Neutrophil (primary cell): ENCODE results near the gene ACBD6.
A peak's percentile ranks its signal among the peaks of the same experiment; 100 is the strongest.

Experiments used
- H3K27ac ChIP-seq: fragments of 200-600 bp; sonication (generic); 2 replicates; pipeline ENCODE4 v1.5.1; 2016; ENCODE audit warnings: mild to moderate bottlenecking, moderate library complexity
- H3K27me3 ChIP-seq: fragments of 200-600 bp; sonication (generic); 2 replicates; pipeline ENCODE4 v1.6.0; 2016; ENCODE audit warnings: mild to moderate bottlenecking
- H3K36me3 ChIP-seq: fragments of 200-600 bp; sonication (generic); 2 replicates; pipeline ENCODE4 v1.5.1; 2017
- H3K4me1 ChIP-seq, 2 experiments: fragments of 200-600 bp in 1 of 2; sonication (generic) in 1 of 2; 1 replicate in 1 of 2; 2 replicates in 1 of 2; pipeline versions ENCODE4 v1.5.1 to v1.6.1; 2013 to 2016; ENCODE audit warnings: low read depth in 1 of 2, low read length in 1 of 2, mild to moderate bottlenecking in 1 of 2, moderate library complexity in 1 of 2; ENCODE audit not compliant: control insufficient read depth in 1 of 2, insufficient read depth in 1 of 2
- H3K4me3 ChIP-seq, 2 experiments: fragments of 200-600 bp in 1 of 2; sonication (generic) in 1 of 2; 1 replicate in 1 of 2; 2 replicates in 1 of 2; pipeline ENCODE4 v1.5.1; 2013 to 2016; ENCODE audit warnings: low read depth in 1 of 2, low read length in 1 of 2, mild to moderate bottlenecking in 1 of 2, moderate library complexity in 1 of 2
- H3K9me3 ChIP-seq: fragments of 200-600 bp; sonication (generic); 2 replicates; pipeline ENCODE4 v1.5.1; 2016
- TF ChIP-seq, protein P1 (sequence below): fragments of 200-600 bp; sonication (generic); IDR thresholded peaks from 2 replicates; pipeline ENCODE4 v1.5.1; 2016; ENCODE audit warnings: antibody characterized with exemption

ACBD6 gene

DNA sequence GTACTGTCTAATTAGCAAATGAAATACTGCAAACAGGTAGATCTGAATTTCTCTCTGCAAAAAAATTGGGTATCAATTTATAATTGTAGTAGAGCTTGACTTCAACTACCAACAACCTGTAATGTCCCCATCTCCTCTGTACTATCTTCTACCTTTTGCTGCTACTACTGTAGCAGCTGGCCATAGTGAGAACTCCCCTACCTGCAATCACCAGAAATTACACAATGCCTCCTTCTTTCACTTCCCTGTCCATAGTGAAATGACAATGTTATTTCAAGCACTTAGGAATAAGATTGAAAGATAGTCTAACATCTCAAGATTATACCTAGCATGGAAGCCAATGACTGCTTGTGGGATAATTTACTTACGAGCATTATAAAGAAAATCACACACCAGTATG is 100.4 kb downstream of the ACBD6 start:
- Histone ChIP-seq H3K27ac (peak overlapping the region; percentile 88), H3K36me3 (no peaks in the 10 kb centered on the region), H3K4me1 (peaks cover 65 to 73% of the 10 kb centered on the region in 2 experiments), H3K4me3 (peak overlapping the region; percentile 12 to 40), H3K9me3 (no peaks in the 10 kb centered on the region), H3K27me3 (no peaks in the 10 kb centered on the region)
- TF ChIP-seq, protein P1, sequence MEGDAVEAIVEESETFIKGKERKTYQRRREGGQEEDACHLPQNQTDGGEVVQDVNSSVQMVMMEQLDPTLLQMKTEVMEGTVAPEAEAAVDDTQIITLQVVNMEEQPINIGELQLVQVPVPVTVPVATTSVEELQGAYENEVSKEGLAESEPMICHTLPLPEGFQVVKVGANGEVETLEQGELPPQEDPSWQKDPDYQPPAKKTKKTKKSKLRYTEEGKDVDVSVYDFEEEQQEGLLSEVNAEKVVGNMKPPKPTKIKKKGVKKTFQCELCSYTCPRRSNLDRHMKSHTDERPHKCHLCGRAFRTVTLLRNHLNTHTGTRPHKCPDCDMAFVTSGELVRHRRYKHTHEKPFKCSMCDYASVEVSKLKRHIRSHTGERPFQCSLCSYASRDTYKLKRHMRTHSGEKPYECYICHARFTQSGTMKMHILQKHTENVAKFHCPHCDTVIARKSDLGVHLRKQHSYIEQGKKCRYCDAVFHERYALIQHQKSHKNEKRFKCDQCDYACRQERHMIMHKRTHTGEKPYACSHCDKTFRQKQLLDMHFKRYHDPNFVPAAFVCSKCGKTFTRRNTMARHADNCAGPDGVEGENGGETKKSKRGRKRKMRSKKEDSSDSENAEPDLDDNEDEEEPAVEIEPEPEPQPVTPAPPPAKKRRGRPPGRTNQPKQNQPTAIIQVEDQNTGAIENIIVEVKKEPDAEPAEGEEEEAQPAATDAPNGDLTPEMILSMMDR = peak; percentile 42

DNA sequence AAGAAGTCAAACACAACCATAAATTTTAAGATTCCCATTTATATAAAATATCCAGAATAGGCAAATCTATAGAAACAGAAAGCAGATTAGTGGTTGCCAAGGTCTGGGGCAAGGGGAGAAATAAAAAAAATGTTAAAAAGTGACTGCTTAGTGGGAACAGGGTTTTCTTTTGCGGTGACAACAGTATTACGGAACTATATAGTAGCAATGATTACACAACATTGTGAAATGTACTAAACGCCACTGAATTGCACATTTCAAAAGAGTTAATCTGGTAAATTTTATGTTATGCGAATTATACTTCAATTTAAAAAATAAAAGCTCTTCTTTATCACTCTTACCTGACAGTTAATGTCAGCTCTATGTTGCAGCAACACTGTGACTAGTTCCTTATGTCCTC is 105.2 kb downstream of the ACBD6 start:
- no peaks in the 10 kb centered on the region for H3K36me3 ChIP-seq
- H3K4me3 ChIP-seq = peak overlapping the region; percentile 24 to 48
- H3K9me3 ChIP-seq = no peaks in the 10 kb centered on the region
- peaks cover 88 to 99% of the 10 kb centered on the region in 2 experiments for H3K4me1 ChIP-seq
- TF ChIP-seq, protein P1 = no peak
- peak overlapping the region; percentile 88 for H3K27ac ChIP-seq
- no peaks in the 10 kb centered on the region for H3K27me3 ChIP-seq

DNA sequence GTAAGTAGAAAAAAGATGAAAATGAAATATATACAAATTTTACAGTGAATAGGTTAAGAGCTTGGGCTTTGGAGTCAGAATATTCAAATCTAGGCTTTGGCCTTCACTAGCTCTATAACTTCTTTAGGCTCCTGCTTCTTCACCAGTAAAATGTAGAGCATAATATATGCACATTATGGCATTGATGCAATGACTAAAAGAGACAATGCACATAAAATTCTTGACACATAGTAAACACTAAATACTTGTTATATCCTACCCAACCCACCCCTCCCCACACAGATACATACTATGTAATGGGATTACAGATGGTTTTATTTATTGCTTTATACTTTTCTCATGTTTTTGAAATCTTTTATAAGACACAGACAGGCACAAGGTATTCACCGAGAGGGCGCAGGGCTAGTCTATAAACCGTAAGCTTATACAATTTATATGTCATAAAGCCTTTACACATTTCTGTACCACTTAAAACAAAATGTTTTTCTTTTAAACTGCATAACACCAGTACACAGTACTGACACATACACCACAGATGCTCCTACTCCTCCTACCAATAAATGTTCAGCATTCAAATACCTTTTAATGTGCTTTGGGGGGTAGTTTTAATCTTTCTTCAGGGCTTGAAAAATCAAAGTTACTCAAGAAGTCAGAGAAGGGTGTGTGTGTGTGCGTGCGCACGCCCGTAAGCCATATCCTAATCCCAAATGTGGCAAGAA is 109.8 kb downstream of the ACBD6 start:
- TF ChIP-seq, protein P1 = no peak
- H3K9me3 ChIP-seq = no peaks in the 10 kb centered on the region
- peak overlapping the region in 1 of 2 experiments; percentile 33 for H3K4me3 ChIP-seq
- no peaks in the 10 kb centered on the region for H3K27me3 ChIP-seq
- peaks cover 65 to 68% of the 10 kb centered on the region in 2 experiments for H3K4me1 ChIP-seq
- peak overlapping the region; percentile 86 for H3K27ac ChIP-seq
- no peaks in the 10 kb centered on the region for H3K36me3 ChIP-seq

DNA sequence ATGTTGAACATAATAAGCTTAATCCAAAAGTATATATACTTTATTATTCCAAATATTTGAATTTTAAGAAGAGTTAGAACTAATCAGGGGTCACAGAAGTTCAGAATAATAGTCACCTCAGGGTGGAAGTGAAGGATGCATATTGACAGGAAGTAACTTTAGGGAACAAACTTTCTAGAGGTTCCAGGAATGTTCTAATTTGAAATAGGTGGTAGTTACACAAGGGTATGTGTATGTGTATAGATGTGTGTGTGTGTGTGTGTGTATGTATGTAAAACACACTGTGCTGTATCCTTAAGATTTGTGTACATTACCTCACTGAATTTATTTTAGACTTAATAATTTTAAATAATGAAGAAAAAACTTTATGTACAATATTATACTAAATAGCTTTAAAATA is 110.4 kb downstream of the ACBD6 start:
- peaks cover 59 to 62% of the 10 kb centered on the region in 2 experiments for H3K4me1 ChIP-seq
- H3K27me3 ChIP-seq = no peaks in the 10 kb centered on the region
- TF ChIP-seq, protein P1 = no peak
- peak overlapping the region; percentile 86 for H3K27ac ChIP-seq
- no peaks in the 10 kb centered on the region for H3K36me3 ChIP-seq
- peak overlapping the region; percentile 33 to 56 for H3K4me3 ChIP-seq
- no peaks in the 10 kb centered on the region for H3K9me3 ChIP-seq

DNA sequence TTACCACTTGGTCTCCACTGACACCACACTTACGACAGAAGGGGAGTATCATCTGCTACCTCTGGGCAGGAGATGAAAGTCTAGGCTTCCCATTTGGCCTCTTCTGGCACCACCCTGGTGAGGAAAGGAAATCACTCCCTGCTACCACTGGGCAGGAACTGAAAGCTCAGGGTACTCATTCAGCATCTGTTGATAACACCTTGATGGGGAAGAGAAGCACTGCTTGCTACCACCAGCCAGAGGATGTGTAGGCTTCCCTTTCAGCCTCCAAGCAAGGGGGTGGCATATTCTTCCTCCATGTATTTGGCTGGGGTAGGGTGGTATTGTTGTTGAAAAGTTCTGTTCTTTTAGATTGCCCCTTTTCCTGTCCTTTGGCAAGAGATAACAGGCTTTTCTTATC is 115.0 kb downstream of the ACBD6 start:
- TF ChIP-seq, protein P1 = no peak
- H3K4me3 ChIP-seq = no peak overlapping the region
- H3K9me3 ChIP-seq = no peaks in the 10 kb centered on the region
- H3K27ac ChIP-seq = no peak overlapping the region
- H3K27me3 ChIP-seq = no peaks in the 10 kb centered on the region
- H3K4me1 ChIP-seq = peaks cover 17 to 20% of the 10 kb centered on the region in 2 experiments
- no peaks in the 10 kb centered on the region for H3K36me3 ChIP-seq
